K562 (cell line): ENCODE measurements around the gene WDR46. TPM values are rescaled to one million over a fixed set of nuclear protein-coding genes. Genes with fewer than 3 reads are reported as not detected.

Experiments
- CTBP1 ChIP-seq: fragments of 450-650 bp; IDR thresholded peaks from 2 replicates; pipeline ENCODE4 v1.6.1; 2016; ENCODE audit warnings: borderline replicate concordance
- ETV6 ChIP-seq, 3 experiments: fragments of 150-350 bp in 1 of 3; sonication (generic) in 1 of 3; formaldehyde crosslinking in 1 of 3; IDR thresholded peaks; 2 replicates each; pipeline versions ENCODE4 v1.6.1 to v1.8.0; 2014 to 2022; ENCODE audit warnings: borderline replicate concordance in 2 of 3, low read depth in 2 of 3, antibody characterized with exemption in 1 of 3, low read length in 1 of 3, mild to moderate bottlenecking in 1 of 3, missing genetic modification reagents in 1 of 3
- GATAD2A ChIP-seq: fragments of 450-650 bp; IDR thresholded peaks from 2 replicates; pipeline ENCODE4 v1.6.1; 2017
- HLTF ChIP-seq: fragments of 450-650 bp; IDR thresholded peaks from 2 replicates; pipeline ENCODE4 v1.6.1; 2016
- JUN ChIP-seq, 2 experiments: sonication (generic) in 1 of 2; formaldehyde crosslinking in 1 of 2; IDR thresholded peaks; 2 replicates each; pipeline versions ENCODE4 v1.6.1 to v1.8.0; 2012 to 2022; ENCODE audit warnings: borderline replicate concordance in 2 of 2, mild to moderate bottlenecking in 2 of 2, improper control_type of control experiment in 1 of 2, low read depth in 1 of 2, low read length in 1 of 2, missing genetic modification reagents in 1 of 2
- JUND ChIP-seq, 2 experiments: IDR thresholded peaks; 2 replicates in 1 of 2; 3 replicates in 1 of 2; pipeline ENCODE4 v1.6.1; 2011; ENCODE audit warnings: borderline replicate concordance in 2 of 2, low read depth in 2 of 2, low read length in 2 of 2, improper control_type of control experiment in 1 of 2, missing biosample characterization in 1 of 2, missing genetic modification characterization in 1 of 2, missing genetic modification reagents in 1 of 2
- MAFG ChIP-seq: fragments of 450-650 bp; conservative IDR thresholded peaks from 2 replicates; pipeline ENCODE4 v1.6.1; 2016; ENCODE audit warnings: missing genetic modification characterization, missing compliant biosample characterization
- MAZ ChIP-seq, 2 experiments: fragments of 450-650 bp in 1 of 2; sonication (generic) in 1 of 2; formaldehyde crosslinking; IDR thresholded peaks in 1 of 2; conservative IDR thresholded peaks in 1 of 2; 2 replicates each; pipeline versions ENCODE4 v1.4.0 to v1.5.0; 2020; ENCODE audit warnings: mild to moderate bottlenecking in 1 of 2, missing genetic modification reagents in 1 of 2
- MTF1 ChIP-seq: fragments of 250-450 bp; sonication (Bioruptor Pico); IDR thresholded peaks from 2 replicates; pipeline ENCODE4 v1.9.0; 2021; ENCODE audit warnings: moderate library complexity, mild to moderate bottlenecking, inconsistent platforms, borderline replicate concordance
- SMARCC2 ChIP-seq: fragments of 450-650 bp; IDR thresholded peaks from 2 replicates; pipeline ENCODE4 v1.6.1; 2017; ENCODE audit warnings: antibody characterized with exemption, moderate library complexity, mild to moderate bottlenecking, low read depth
- SNRNP70 ChIP-seq: fragments of 200-400 bp; formaldehyde crosslinking; optimal IDR thresholded peaks from 2 replicates; pipeline ENCODE3; 2017; ENCODE audit warnings: low read depth, low read length
- SRF ChIP-seq, 2 experiments: fragments of 250-450, 450-650 bp in 1 of 2; sonication (Bioruptor Pico) in 1 of 2; sonication (generic) in 1 of 2; formaldehyde crosslinking; IDR thresholded peaks; 2 replicates each; pipeline versions ENCODE4 v1.5.0 to v1.5.1; 2020 to 2022; ENCODE audit warnings: mild to moderate bottlenecking in 1 of 2, missing genetic modification reagents in 1 of 2
- SUPT5H ChIP-seq: fragments of 450-650 bp; IDR thresholded peaks from 2 replicates; pipeline ENCODE4 v1.6.1; 2016
- XRCC3 ChIP-seq: fragments of 450-650 bp; IDR thresholded peaks from 2 replicates; pipeline ENCODE4 v1.6.1; 2017; ENCODE audit warnings: mild to moderate bottlenecking, moderate library complexity
- polyA plus RNA-seq, 8 experiments: library from polyadenylated mRNA; depleted of rRNA in 4 of 8; stranded (reverse) in 5 of 8; unstranded in 3 of 8; fragments of >200 nt; fragmentation: Nextera tagmentation in 2 of 8; fragmentation: Illumina TruSeq in 1 of 8; extraction: Ambion mirVana in 2 of 8; extraction: Trizol in 1 of 8; gene quantifications; 2 replicates each; pipeline versions ENCODE4 v1.2.1 to v1.2.3, GENCODE V29; 2011 to 2014; ENCODE audit warnings: inconsistent platforms in 1 of 8, missing spikeins in 1 of 8
- total RNA-seq, 7 experiments: library from RNA; depleted of rRNA in 6 of 7; stranded (reverse); fragments of >200 nt in 6 of 7; fragmentation: Illumina TruSeq in 2 of 7; extraction: Trizol in 2 of 7; gene quantifications; 2 replicates each; pipeline versions ENCODE4 v1.2.1 to v1.2.3, GENCODE V29; 2011 to 2021; ENCODE audit warnings: low replicate concordance in 1 of 7
- TF ChIP-seq, protein P1 (sequence below): sonication (generic); formaldehyde crosslinking; IDR thresholded peaks from 2 replicates; pipeline ENCODE4 v1.8.1; 2023; ENCODE audit warnings: mild to moderate bottlenecking, missing genetic modification reagents
- TF ChIP-seq, protein P2 (sequence below): fragments of 250-450 bp; sonication (Bioruptor Pico); IDR thresholded peaks from 2 replicates; pipeline ENCODE4 v1.9.0; 2021; ENCODE audit warnings: mild to moderate bottlenecking
- TF ChIP-seq, protein P3 (sequence below): fragments of 450-650 bp; IDR thresholded peaks from 2 replicates; pipeline ENCODE4 v1.6.1; 2016; ENCODE audit warnings: antibody characterized with exemption
- TF ChIP-seq, protein P4 (sequence below): sonication (generic); formaldehyde crosslinking; IDR thresholded peaks from 2 replicates; pipeline ENCODE4 v1.8.0; 2023; ENCODE audit warnings: mild to moderate bottlenecking, missing genetic modification reagents
- TF ChIP-seq, protein P5 (sequence below): sonication (generic); formaldehyde crosslinking; IDR thresholded peaks from 2 replicates; pipeline ENCODE4 v1.9.0; 2022; ENCODE audit warnings: mild to moderate bottlenecking, missing genetic modification reagents

Gene WDR46
- total and polyA plus RNA-seq, 9 of the 15 experiments (the other 6 are each of a cell fraction or from before 2014, with no cell fraction given): 8.9 to 146 (median 93.1) TPM

DNA sequence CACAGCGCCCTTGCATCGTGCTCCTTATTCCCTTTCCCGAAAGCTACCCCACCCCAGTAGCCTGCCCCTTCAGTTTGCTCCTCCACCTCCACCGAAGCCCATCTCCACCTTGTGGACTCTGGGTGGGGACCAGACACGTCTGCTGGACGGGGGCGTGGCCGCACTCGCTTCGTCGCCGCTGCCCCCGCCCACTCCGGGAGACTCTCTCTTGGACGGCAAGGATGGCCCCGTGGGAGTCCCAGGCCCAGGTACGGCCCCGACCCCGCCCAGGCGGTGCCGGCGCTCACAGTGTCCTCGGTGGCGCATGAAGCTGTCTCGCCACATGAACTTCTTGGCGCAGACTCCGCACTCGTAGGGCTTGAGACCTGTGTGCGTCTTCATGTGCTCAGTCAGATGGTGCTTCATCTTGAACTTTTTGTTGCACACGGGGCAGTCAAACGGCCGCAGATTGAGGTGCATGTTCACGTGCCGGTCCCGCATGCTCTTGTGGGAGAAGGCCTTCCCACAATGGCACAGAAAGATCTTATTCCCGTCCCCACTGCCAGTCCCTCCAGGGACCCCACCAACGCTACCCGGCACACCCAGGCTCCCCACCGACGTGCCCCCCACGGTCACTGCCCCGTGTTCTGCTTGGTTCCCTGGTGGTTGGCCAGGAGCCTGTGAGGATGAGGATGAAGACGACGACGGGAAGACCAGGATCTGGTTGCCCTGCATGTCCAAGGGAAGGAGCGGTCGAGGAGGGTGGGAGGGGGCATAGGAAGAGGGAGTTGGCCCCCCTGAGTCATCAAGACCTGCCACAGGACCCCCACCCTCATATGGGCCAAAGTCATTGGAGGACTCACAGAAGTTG lies 26.1 kb upstream of the WDR46 start (continued):
- TF ChIP-seq, protein P1, sequence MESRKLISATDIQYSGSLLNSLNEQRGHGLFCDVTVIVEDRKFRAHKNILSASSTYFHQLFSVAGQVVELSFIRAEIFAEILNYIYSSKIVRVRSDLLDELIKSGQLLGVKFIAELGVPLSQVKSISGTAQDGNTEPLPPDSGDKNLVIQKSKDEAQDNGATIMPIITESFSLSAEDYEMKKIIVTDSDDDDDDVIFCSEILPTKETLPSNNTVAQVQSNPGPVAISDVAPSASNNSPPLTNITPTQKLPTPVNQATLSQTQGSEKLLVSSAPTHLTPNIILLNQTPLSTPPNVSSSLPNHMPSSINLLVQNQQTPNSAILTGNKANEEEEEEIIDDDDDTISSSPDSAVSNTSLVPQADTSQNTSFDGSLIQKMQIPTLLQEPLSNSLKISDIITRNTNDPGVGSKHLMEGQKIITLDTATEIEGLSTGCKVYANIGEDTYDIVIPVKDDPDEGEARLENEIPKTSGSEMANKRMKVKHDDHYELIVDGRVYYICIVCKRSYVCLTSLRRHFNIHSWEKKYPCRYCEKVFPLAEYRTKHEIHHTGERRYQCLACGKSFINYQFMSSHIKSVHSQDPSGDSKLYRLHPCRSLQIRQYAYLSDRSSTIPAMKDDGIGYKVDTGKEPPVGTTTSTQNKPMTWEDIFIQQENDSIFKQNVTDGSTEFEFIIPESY: peak; percentile 74
- TF ChIP-seq MTF1: no peak
- TF ChIP-seq GATAD2A: no peak
- no peak; the same call in 1 of the 2 replicates for TF ChIP-seq SUPT5H
- 0 out of 2 replicates have a peak, but pooled peaks have one; percentile 25 for TF ChIP-seq CTBP1
- TF ChIP-seq SMARCC2: no peak
- TF ChIP-seq, protein P2, sequence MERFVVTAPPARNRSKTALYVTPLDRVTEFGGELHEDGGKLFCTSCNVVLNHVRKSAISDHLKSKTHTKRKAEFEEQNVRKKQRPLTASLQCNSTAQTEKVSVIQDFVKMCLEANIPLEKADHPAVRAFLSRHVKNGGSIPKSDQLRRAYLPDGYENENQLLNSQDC (CRISPR knock-in tag): no peak
- TF ChIP-seq, protein P3, sequence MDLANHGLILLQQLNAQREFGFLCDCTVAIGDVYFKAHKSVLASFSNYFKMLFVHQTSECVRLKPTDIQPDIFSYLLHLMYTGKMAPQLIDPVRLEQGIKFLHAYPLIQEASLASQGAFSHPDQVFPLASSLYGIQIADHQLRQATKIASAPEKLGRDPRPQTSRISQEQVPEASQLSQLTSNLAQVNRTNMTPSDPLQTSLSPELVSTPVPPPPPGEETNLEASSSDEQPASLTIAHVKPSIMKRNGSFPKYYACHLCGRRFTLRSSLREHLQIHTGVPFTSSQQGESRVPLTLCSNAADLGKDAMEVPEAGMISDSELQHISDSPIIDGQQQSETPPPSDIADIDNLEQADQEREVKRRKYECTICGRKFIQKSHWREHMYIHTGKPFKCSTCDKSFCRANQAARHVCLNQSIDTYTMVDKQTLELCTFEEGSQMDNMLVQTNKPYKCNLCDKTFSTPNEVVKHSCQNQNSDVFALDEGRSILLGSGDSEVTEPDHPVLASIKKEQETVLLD: no peak
- TF ChIP-seq JUND (IDR thresholded peaks at IDR 0.05; ENCODE audit: borderline replicate concordance, low read depth, low read length): no peak
- TF ChIP-seq JUND (tag; IDR thresholded peaks at IDR 0.05; ENCODE audit: borderline replicate concordance, low read depth, low read length): no peak
- no peak for TF ChIP-seq SNRNP70
- TF ChIP-seq SRF (CRISPR knock-in tag; IDR thresholded peaks at IDR 0.05): 0 out of 4 replicates have a peak, but pooled peaks of 1 of the 2 experiments have one; percentile 38
- TF ChIP-seq HLTF: 0 out of 2 replicates have a peak, but pooled peaks have one; percentile 51
- TF ChIP-seq XRCC3: no peak
- TF ChIP-seq MAZ (CRISPR knock-in tag; conservative IDR thresholded peaks at IDR 0.05 in 1 of 2, IDR thresholded peaks at IDR 0.05 in 1 of 2): peak; percentile 33 to 41; a peak in 1 of 4 replicates
- TF ChIP-seq MAFG (tag): no peak
- no peak for TF ChIP-seq ETV6 (IDR thresholded peaks at IDR 0.05; ENCODE audit: borderline replicate concordance in 1 of 2, low read depth in 2 of 2, low read length in 1 of 2)
- no peak for TF ChIP-seq ETV6 (CRISPR knock-in tag; IDR thresholded peaks at IDR 0.05; ENCODE audit: borderline replicate concordance)
- no peak for TF ChIP-seq JUN (IDR thresholded peaks at IDR 0.05; ENCODE audit: borderline replicate concordance, low read depth, low read length)
- no peak for TF ChIP-seq JUN (CRISPR knock-in tag; IDR thresholded peaks at IDR 0.05; ENCODE audit: borderline replicate concordance)
- TF ChIP-seq, protein P4, sequence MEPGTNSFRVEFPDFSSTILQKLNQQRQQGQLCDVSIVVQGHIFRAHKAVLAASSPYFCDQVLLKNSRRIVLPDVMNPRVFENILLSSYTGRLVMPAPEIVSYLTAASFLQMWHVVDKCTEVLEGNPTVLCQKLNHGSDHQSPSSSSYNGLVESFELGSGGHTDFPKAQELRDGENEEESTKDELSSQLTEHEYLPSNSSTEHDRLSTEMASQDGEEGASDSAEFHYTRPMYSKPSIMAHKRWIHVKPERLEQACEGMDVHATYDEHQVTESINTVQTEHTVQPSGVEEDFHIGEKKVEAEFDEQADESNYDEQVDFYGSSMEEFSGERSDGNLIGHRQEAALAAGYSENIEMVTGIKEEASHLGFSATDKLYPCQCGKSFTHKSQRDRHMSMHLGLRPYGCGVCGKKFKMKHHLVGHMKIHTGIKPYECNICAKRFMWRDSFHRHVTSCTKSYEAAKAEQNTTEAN (CRISPR knock-in tag): no peak
- TF ChIP-seq, protein P5, sequence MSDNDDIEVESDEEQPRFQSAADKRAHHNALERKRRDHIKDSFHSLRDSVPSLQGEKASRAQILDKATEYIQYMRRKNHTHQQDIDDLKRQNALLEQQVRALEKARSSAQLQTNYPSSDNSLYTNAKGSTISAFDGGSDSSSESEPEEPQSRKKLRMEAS (CRISPR knock-in tag): 0 out of 2 replicates have a peak, but pooled peaks have one; percentile 42
